SU-DHL-6 (cell line): ENCODE data around the gene RELA.
"Not testable (repeated sequence)": the region's sequence is repeated elsewhere in the genome, so short reads cannot be mapped to it uniquely, and the experiment has no call there.

ENCODE experiments used
- H2AFZ ChIP-seq: fragments of 200-600 bp; sonication (generic); 2 replicates; pipeline ENCODE4 v1.6.1; 2014; ENCODE audit warnings: low read depth, mild to moderate bottlenecking, moderate library complexity, mixed read lengths, antibody characterized with exemption, low read length; ENCODE audit not compliant: severe bottlenecking
- H3F3A ChIP-seq: fragments of 200-600 bp; shearing (Covaris generic); 2 replicates; pipeline ENCODE4 v1.6.0; 2016; ENCODE audit warnings: antibody characterized with exemption, mild to moderate bottlenecking; ENCODE audit not compliant: insufficient read depth
- H3K27ac ChIP-seq: fragments of 200-600 bp; sonication (generic); 2 replicates; pipeline ENCODE4 v1.5.1; 2016; ENCODE audit warnings: low read depth, mild to moderate bottlenecking, low read length, moderate library complexity, mixed read lengths
- H3K27me3 ChIP-seq: fragments of 200-600 bp; sonication (generic), shearing (Covaris generic); 2 replicates; pipeline ENCODE4 v1.6.0; 2014; ENCODE audit warnings: mild to moderate bottlenecking, low read length
- H3K36me3 ChIP-seq: fragments of 200-600 bp; sonication (generic); 2 replicates; pipeline ENCODE4 v1.6.1; 2014; ENCODE audit warnings: mild to moderate bottlenecking, low read length, mixed read lengths
- H3K4me2 ChIP-seq: fragments of 300-600, 200-600 bp; shearing (Covaris generic), sonication (generic); 2 replicates; pipeline ENCODE4 v1.6.0; 2014; ENCODE audit warnings: low read length, low read depth, mild to moderate bottlenecking; ENCODE audit not compliant: poor library complexity, severe bottlenecking
- H3K4me3 ChIP-seq: fragments of 200-600 bp; sonication (generic); 2 replicates; pipeline ENCODE4 v1.5.1; 2014; ENCODE audit warnings: antibody characterized with exemption, low read length, mild to moderate bottlenecking, mixed read lengths; ENCODE audit not compliant: insufficient read depth, poor library complexity, severe bottlenecking
- H3K79me2 ChIP-seq: fragments of 200-600 bp; sonication (generic); 2 replicates; pipeline ENCODE4 v1.6.1; 2014; ENCODE audit warnings: mild to moderate bottlenecking, low read length, moderate library complexity; ENCODE audit not compliant: insufficient read depth
- H3K9ac ChIP-seq: fragments of 200-600 bp; sonication (generic); 2 replicates; pipeline ENCODE4 v1.7.0; 2014; ENCODE audit warnings: mild to moderate bottlenecking, low read length
- H3K9me2 ChIP-seq: fragments of 200-600 bp; sonication (generic); replicated peaks from 2 replicates; pipeline ENCODE4 v1.6.1; 2014; ENCODE audit warnings: low read length; ENCODE audit not compliant: insufficient read depth
- H3K9me3 ChIP-seq: fragments of 200-600 bp; sonication (generic); 2 replicates; pipeline ENCODE4 v1.6.1; 2014; ENCODE audit warnings: low read length, mixed read lengths; ENCODE audit not compliant: insufficient read depth
- H4K20me1 ChIP-seq: fragments of 200-600 bp; sonication (generic); 2 replicates; pipeline ENCODE4 v1.6.1; 2014; ENCODE audit warnings: low read depth, mild to moderate bottlenecking, antibody characterized with exemption, low read length, moderate library complexity, mixed read lengths
- EZH2phosphoT487 ChIP-seq: fragments of 200-600 bp; sonication (generic), shearing (Covaris generic); conservative IDR thresholded peaks from 2 replicates; pipeline ENCODE4 v1.6.1; 2018; ENCODE audit warnings: mild to moderate bottlenecking, antibody characterized with exemption, low read length, moderate library complexity, mixed read lengths
- TF ChIP-seq, protein P1 (sequence below): fragments of 200-600 bp; sonication (generic); IDR thresholded peaks from one replicate; pipeline ENCODE4 v1.5.1; 2017; ENCODE audit warnings: antibody characterized with exemption, mild to moderate bottlenecking, low read length, moderate library complexity; ENCODE audit not compliant: insufficient read depth, poor library complexity, severe bottlenecking

RELA gene

DNA sequence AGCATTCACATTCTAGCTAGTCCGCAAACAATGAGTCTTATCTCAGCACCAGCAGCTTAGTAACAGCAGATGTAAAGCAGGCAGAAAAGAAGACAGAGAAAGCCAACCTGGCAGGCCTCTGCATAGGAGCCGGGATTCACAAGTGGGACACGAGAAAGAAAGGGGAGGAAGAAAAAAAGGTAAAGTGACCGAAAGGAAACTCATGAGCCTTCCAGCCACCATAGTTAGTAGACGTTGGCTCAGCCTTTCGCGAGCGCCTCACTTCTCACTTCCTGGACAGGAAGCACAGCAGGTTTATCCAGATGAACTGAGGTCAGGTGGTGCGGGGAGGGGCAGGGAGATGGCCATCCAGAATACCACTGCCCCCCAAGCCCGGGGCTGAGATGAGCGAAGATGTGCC is 29.7 kb upstream of the RELA start:
- no peaks in the 10 kb centered on the region for H3K9me3 ChIP-seq
- no peaks in the 10 kb centered on the region for H3K79me2 ChIP-seq

DNA sequence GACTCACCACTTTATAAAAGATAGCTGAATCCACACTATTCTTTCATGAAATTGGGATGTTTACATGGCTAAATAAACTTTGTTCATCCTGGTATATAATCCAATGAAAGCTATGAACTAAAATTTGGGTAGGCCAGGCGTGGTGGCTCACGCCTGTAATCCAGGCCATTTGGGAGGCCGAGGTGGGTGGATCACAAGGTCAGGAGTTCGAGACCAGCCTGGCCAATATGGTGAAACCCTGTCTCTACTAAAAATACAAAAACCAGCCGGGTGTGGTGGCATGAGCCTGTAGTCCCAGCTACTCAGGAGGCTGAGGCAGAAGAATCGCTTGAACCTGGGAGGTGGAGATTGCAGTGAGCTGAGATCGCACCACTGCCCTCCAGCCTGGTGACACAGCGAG is 29.1 kb upstream of the RELA start:
- not testable (repeated sequence) for H3K4me3 ChIP-seq, H3K9me3 ChIP-seq, H3K36me3 ChIP-seq, H3K79me2 ChIP-seq, H2AFZ ChIP-seq, H3K27ac ChIP-seq, H3K9ac ChIP-seq, H3K27me3 ChIP-seq, H3K4me2 ChIP-seq, H3K9me2 ChIP-seq, H4K20me1 ChIP-seq, H3F3A ChIP-seq

More for the DNA sequence above, 29.7 kb upstream of the RELA start:
- no peak for TF ChIP-seq EZH2phosphoT487
- TF ChIP-seq, protein P1, sequence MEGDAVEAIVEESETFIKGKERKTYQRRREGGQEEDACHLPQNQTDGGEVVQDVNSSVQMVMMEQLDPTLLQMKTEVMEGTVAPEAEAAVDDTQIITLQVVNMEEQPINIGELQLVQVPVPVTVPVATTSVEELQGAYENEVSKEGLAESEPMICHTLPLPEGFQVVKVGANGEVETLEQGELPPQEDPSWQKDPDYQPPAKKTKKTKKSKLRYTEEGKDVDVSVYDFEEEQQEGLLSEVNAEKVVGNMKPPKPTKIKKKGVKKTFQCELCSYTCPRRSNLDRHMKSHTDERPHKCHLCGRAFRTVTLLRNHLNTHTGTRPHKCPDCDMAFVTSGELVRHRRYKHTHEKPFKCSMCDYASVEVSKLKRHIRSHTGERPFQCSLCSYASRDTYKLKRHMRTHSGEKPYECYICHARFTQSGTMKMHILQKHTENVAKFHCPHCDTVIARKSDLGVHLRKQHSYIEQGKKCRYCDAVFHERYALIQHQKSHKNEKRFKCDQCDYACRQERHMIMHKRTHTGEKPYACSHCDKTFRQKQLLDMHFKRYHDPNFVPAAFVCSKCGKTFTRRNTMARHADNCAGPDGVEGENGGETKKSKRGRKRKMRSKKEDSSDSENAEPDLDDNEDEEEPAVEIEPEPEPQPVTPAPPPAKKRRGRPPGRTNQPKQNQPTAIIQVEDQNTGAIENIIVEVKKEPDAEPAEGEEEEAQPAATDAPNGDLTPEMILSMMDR, result no peak
- no peak overlapping the region for H2AFZ ChIP-seq
- no peaks in the 10 kb centered on the region for H3F3A ChIP-seq
- H3K4me3 ChIP-seq, result no peak overlapping the region
- no peaks in the 10 kb centered on the region for H3K9me2 ChIP-seq
- no peaks in the 10 kb centered on the region for H3K36me3 ChIP-seq
- no peak overlapping the region for H3K9ac ChIP-seq
- no peak overlapping the region for H3K27ac ChIP-seq
- no peaks in the 10 kb centered on the region for H3K27me3 ChIP-seq
- H3K4me2 ChIP-seq, result no peak overlapping the region
- H4K20me1 ChIP-seq, result no peaks in the 10 kb centered on the region

DNA sequence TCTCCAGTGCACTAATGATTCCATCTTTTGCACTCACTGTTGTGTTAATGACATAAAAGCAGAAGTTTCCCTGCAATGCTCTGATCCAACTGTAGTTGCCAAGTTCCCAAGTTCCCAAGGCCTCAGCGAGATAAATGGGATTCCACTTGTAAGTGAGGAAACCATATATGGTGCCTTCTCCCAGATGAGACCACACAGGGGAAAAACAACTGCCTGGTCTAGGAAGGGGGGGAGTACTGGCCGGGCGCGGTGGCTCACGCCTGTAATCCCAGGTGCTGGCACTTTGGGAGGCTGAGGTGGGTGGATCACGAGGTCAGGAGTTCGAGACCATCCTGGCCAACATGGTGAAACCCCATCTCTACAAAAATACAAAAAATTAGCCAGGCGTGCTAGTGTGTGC is 23.3 kb upstream of the RELA start:
- Histone ChIP-seq H4K20me1 (no peaks in the 10 kb centered on the region), H3K79me2 (no peaks in the 10 kb centered on the region), H3K36me3 (no peaks in the 10 kb centered on the region), H2AFZ (no peak overlapping the region), H3K9ac (no peak overlapping the region), H3F3A (no peaks in the 10 kb centered on the region), H3K9me2 (no peaks in the 10 kb centered on the region), H3K4me3 (no peak overlapping the region), H3K27me3 (no peaks in the 10 kb centered on the region), H3K9me3 (no peaks in the 10 kb centered on the region), H3K4me2 (no peak overlapping the region), H3K27ac (no peak overlapping the region)
- TF ChIP-seq EZH2phosphoT487, result no peak
- TF ChIP-seq, protein P1, result no peak

DNA sequence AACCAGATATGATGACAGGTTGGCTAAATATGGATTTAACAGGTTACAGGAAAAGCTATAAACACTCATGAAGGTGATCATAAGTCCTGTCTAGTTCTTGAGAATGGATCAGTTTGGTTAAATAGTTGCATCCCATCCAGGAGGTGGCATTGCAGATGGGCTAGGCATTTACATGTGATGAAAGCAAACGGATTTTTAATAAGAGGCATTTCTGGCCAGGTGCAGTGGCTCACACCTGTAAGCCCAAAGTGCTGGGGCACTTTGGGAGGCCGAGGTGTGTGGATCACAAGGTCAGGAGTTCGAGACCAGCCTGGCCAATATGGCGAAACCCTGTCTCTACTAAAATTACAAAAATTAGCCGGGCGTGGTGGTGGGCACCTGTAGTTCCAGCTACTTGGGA is 20.8 kb upstream of the RELA start:
- not testable (repeated sequence) for H3K27ac ChIP-seq

More for the DNA sequence above, 20.8 kb upstream of the RELA start:
- not testable (repeated sequence) for H3K9me3 ChIP-seq, H3K36me3 ChIP-seq, H3K79me2 ChIP-seq, H3K4me3 ChIP-seq, H3K4me2 ChIP-seq, H3F3A ChIP-seq, H3K9me2 ChIP-seq, H4K20me1 ChIP-seq, H3K9ac ChIP-seq, H2AFZ ChIP-seq, H3K27me3 ChIP-seq
